Cortex of kidney (tissue), 1 donor: ENCODE data around the gene COCH.
"Not testable (repeated sequence)": the region's sequence is repeated elsewhere in the genome, so short reads cannot be mapped to it uniquely, and the experiment has no call there.

Source experiments
- DNase-seq: peaks from one replicate; lab custom pipeline; 2025; lab: John Stamatoyannopoulos, UW

Gene COCH

GRCh38 chr14:30875788-30876053, 1.4 kb downstream of the COCH start:
- DNase-seq, result no peak

GRCh38 chr14:30876692-30877091, 2.3 kb downstream of the COCH start:
- no peak for DNase-seq

- DNase-seq, result no peak
Measured at GRCh38 chr14:30882431-30882830, 8.1 kb downstream of the COCH start.

GRCh38 chr14:30883508-30884294, 9.3 kb downstream of the COCH start:
- DNase-seq, result no peak

GRCh38 chr14:30884901-30885300, 10.5 kb downstream of the COCH start:
- DNase-seq, result no peak

GRCh38 chr14:30885840-30886740, 11.7 kb downstream of the COCH start:
- DNase-seq, result no peak

- no peak for DNase-seq
Measured at GRCh38 chr14:30888480-30889243, 14.3 kb downstream of the COCH start.

GRCh38 chr14:30889244-30889594, 14.9 kb downstream of the COCH start:
- no peak for DNase-seq

GRCh38 chr14:30893819-30894218, 19.5 kb downstream of the COCH start:
- DNase-seq, result no peak

- no peak for DNase-seq
Measured at GRCh38 chr14:30894923-30895515, 20.7 kb downstream of the COCH start.

GRCh38 chr14:30896435-30896834, 22.1 kb downstream of the COCH start:
- no peak for DNase-seq

GRCh38 chr14:30897121-30897520, 22.8 kb downstream of the COCH start:
- DNase-seq, result not testable (repeated sequence)

- no peak for DNase-seq
Measured at GRCh38 chr14:30903285-30904124, 29.1 kb downstream of the COCH start.

GRCh38 chr14:30906752-30907658, 32.6 kb downstream of the COCH start:
- no peak for DNase-seq

- DNase-seq, result no peak
Measured at GRCh38 chr14:30907659-30908057, 33.3 kb downstream of the COCH start.

- no peak for DNase-seq
Measured at GRCh38 chr14:30908826-30909225, 34.5 kb downstream of the COCH start.

- no peak for DNase-seq
Measured at GRCh38 chr14:30914812-30915211, 40.5 kb downstream of the COCH start.

- no peak for DNase-seq
Measured at GRCh38 chr14:30915596-30915995, 41.2 kb downstream of the COCH start.

GRCh38 chr14:30921305-30921704, 46.9 kb downstream of the COCH start:
- DNase-seq, result no peak

GRCh38 chr14:30921788-30922187, 47.4 kb downstream of the COCH start:
- no peak for DNase-seq
